GF-D8 (cell line): ENCODE results near the gene ALPG.

ENCODE experiments used
- DNase-seq: peaks from one replicate; lab custom pipeline; 2025; lab: John Stamatoyannopoulos, UW

ALPG gene

DNA sequence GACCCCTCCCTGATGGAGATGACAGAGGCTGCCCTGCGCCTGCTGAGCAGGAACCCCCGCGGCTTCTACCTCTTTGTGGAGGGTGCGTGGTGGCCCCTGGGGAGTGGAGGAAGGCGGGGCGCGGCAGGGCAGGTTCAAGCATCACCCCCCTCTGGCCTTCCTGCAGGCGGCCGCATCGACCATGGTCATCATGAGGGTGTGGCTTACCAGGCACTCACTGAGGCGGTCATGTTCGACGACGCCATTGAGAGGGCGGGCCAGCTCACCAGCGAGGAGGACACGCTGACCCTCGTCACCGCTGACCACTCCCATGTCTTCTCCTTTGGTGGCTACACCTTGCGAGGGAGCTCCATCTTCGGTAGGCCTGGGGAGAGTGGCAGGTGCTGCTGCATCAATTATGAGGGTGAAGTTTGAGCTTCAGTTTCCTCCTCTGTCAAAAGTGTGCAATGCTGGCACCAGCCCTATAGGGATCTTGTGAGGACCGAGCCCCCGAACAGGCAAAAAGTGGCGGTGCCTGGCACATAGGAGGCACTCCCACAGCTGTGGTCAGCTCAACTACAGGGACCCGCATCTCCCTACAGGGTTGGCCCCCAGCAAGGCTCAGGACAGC lies 51.5 kb downstream of the ALPG start:
- no peak for DNase-seq

DNA sequence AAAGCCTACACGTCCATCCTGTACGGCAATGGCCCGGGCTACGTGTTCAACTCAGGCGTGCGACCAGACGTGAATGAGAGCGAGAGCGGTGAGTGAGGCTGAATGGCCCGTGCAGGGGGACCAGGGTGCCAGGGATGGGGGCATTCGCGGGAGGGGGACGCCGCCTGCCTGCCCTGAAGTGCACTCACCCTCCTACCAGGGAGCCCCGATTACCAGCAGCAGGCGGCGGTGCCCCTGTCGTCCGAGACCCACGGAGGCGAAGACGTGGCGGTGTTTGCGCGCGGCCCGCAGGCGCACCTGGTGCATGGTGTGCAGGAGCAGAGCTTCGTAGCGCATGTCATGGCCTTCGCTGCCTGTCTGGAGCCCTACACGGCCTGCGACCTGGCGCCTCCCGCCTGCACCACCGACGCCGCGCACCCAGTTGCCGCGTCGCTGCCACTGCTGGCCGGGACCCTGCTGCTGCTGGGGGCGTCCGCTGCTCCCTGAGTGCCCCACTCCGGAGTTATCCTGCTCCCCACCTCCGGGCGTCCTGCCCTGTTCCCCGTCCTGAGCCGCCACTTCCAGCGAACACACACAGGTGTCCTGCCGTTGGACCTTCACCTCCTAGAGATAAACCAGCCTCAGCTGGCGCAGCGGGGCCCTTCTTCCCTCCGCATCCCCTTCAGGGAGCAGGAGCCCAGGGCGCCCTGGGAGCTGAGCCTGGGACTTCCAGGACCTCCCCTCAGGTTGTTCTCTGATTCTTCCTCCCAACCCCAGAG lies 52.2 kb downstream of the ALPG start:
- no peak for DNase-seq

DNA sequence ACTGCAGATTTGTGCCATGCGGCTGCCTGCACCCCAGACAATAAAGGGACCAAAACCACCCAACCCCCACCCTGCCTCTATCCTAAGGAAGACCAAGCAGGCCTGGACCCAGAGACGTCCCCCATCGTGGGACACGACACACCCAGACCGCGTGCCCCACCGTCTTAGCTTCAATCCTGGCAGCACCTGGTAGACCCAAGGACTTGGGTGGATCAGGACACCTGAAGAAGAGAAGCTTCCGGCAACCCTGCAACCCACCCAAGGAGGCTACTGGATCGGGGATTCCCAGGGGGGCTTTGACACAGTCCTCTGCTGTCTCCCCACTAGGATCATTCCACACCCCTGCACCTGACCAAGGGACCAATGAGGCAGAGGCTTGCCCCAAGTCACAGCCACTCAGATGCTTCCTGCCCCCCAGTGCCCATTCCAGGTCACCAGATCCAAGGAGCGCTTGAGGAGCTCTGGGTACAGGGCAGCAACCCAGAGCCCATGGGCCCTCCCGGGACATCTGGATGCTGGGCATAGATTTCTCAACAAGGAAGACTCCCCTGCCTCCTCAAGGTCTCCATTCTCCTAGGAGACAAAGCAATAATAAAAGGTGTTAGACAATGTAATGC lies 52.9 kb downstream of the ALPG start:
- no peak for DNase-seq

DNA sequence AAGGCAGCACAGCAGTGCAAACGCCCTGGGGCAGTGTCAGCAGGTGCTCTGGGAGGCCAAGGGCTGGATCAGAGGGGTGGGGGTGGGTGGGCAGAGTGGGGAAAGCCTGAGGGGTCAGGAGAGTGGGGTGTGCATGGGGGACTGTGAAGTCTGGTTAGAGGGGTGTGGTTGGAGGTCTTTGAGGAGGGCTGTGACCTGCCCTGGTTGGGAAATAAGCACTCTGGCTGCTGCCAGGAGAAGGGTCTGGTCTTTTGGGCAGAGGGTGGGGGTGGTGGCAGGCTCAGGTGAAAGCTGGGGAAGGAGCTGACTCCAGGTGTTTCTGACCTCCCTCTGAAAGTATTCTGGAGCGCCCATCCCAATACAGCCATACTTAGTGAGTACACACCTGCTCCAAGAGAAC lies 53.5 kb downstream of the ALPG start:
- no peak for DNase-seq
